Liver (tissue), 3 donors: ENCODE data around the gene CUX1.

ENCODE experiments used
- CTCF ChIP-seq: fragments of 150-350 bp; IDR thresholded peaks from 2 replicates; pipeline ENCODE4 v1.5.1; 2017; ENCODE audit warnings: improper control_type of control experiment, low read depth, low read length; ENCODE audit not compliant: missing input control
- GABPA ChIP-seq, 2 donors: IDR thresholded peaks in 1 of 2; conservative IDR thresholded peaks in 1 of 2; 2 replicates each; pipeline ENCODE4 v1.6.1; 2016; ENCODE audit warnings: antibody characterized with exemption in 2 of 2, mild to moderate bottlenecking in 1 of 2, moderate library complexity in 1 of 2
- YY1 ChIP-seq: IDR thresholded peaks from 2 replicates; pipeline ENCODE4 v1.6.1; 2016; ENCODE audit warnings: antibody characterized with exemption, mild to moderate bottlenecking
- TF ChIP-seq, protein P1 (sequence below): IDR thresholded peaks from 2 replicates; pipeline ENCODE4 v1.6.1; 2016; ENCODE audit warnings: antibody characterized with exemption
- donor health status: healthy.
- donor health status: healthy.

DNA sequence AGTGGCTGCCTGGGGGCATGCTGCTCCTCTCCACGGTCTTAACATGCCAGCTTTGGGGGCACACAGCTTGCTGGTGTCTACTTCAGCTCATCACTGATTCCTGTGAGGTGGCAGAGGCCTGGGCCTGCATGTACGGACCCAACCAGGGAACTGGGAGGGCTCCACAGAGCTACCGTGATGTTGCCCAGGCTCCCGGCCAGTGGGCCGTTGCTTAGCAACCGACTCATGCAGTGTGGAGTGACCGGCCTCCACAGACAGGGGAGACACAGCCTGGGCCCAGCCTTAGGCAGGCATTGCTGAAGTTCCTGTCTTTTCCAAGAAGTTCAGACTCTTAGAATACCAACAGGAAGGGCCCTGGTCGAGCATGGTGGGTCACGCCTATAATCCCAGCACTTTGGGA, 443.4 kb downstream of the CUX1 start:
- TF ChIP-seq YY1, result no peak
- no peak for TF ChIP-seq CTCF
- no peak for TF ChIP-seq GABPA (IDR thresholded peaks at IDR 0.05 in 1 of 2, conservative IDR thresholded peaks at IDR 0.05 in 1 of 2)
- TF ChIP-seq, protein P1, sequence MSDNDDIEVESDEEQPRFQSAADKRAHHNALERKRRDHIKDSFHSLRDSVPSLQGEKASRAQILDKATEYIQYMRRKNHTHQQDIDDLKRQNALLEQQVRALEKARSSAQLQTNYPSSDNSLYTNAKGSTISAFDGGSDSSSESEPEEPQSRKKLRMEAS, result no peak
